Measurements from ENCODE around the gene C19orf25. TPM values are rescaled to one million over a fixed set of nuclear protein-coding genes. Genes with fewer than 3 reads are reported as not detected.

The C19orf25 gene
- total and polyA plus RNA-seq, 2 of the 13 experiments (the other 11 are each of a cell fraction or from before 2014, with no cell fraction given) = 14.2 to 32.4 TPM

DNA sequence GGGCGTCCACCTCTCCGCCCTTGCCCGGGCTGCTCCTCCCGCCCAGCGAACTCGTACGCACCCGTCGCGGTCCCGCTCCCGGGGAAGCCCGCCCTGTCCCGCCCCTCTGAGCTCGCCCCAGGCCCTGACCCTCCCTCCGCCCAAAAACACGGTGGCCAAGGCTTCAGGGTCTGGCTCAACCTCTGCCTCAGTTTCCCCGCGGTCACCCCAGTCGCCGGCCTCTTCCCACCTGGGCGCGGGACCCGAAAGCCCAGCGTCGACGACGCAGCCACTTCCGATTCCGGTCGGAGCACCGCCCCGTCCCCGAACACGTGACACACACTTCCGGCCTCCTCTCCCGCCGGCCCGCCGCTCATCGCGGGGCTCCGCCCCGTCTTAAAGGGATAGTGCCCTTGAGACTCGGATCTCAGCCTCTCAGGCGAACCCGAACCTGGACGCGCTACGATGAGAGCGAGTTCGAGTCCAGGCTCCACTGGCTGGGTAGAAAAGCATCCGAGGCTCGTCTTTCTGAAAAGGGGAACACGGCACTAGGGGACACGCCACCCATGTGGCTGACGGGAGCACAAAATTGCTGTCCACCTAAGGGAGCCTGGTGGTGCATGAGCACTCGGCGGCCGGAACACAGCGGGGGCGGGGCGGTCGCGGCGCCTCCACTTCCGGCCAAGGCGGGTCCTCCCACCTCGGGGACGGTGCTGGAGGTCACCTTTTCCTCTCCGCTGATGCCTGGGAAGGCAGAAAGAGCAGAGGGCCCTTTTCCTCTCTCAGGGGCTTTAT is at the start of gene C19orf25 (continued):
- TF ChIP-seq, protein P1, sequence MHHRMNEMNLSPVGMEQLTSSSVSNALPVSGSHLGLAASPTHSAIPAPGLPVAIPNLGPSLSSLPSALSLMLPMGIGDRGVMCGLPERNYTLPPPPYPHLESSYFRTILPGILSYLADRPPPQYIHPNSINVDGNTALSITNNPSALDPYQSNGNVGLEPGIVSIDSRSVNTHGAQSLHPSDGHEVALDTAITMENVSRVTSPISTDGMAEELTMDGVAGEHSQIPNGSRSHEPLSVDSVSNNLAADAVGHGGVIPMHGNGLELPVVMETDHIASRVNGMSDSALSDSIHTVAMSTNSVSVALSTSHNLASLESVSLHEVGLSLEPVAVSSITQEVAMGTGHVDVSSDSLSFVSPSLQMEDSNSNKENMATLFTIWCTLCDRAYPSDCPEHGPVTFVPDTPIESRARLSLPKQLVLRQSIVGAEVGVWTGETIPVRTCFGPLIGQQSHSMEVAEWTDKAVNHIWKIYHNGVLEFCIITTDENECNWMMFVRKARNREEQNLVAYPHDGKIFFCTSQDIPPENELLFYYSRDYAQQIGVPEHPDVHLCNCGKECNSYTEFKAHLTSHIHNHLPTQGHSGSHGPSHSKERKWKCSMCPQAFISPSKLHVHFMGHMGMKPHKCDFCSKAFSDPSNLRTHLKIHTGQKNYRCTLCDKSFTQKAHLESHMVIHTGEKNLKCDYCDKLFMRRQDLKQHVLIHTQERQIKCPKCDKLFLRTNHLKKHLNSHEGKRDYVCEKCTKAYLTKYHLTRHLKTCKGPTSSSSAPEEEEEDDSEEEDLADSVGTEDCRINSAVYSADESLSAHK (CRISPR knock-in tag; IDR thresholded peaks at IDR 0.05; ENCODE audit: borderline replicate concordance) = no peak
- TF ChIP-seq, protein P2, sequence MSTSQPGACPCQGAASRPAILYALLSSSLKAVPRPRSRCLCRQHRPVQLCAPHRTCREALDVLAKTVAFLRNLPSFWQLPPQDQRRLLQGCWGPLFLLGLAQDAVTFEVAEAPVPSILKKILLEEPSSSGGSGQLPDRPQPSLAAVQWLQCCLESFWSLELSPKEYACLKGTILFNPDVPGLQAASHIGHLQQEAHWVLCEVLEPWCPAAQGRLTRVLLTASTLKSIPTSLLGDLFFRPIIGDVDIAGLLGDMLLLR (CRISPR knock-in tag; IDR thresholded peaks at IDR 0.05) = 0 out of 2 replicates have a peak, but pooled peaks have one; percentile 13
- TF ChIP-seq ZNF713 (CRISPR knock-in tag; IDR thresholded peaks at IDR 0.05) (no peak; the same call in 1 of the 2 replicates), ZSCAN30 (CRISPR knock-in tag; IDR thresholded peaks at IDR 0.05) (peak; percentile 96), FOXO1 (CRISPR knock-in tag; IDR thresholded peaks at IDR 0.05) (peak; percentile 9; the same call in 1 of the 2 replicates), ZNF337 (CRISPR knock-in tag; IDR thresholded peaks at IDR 0.05; ENCODE audit: borderline replicate concordance, low read depth) (no peak), SAP130 (CRISPR knock-in tag; IDR thresholded peaks at IDR 0.05; ENCODE audit: low read depth) (peak; percentile 94), ZNF446 (CRISPR knock-in tag; IDR thresholded peaks at IDR 0.05) (no peak), ISX (CRISPR knock-in tag; conservative IDR thresholded peaks at IDR 0.05) (no peak), CEBPG (CRISPR knock-in tag; IDR thresholded peaks at IDR 0.05) (no peak)
- TF ChIP-seq, protein P3, sequence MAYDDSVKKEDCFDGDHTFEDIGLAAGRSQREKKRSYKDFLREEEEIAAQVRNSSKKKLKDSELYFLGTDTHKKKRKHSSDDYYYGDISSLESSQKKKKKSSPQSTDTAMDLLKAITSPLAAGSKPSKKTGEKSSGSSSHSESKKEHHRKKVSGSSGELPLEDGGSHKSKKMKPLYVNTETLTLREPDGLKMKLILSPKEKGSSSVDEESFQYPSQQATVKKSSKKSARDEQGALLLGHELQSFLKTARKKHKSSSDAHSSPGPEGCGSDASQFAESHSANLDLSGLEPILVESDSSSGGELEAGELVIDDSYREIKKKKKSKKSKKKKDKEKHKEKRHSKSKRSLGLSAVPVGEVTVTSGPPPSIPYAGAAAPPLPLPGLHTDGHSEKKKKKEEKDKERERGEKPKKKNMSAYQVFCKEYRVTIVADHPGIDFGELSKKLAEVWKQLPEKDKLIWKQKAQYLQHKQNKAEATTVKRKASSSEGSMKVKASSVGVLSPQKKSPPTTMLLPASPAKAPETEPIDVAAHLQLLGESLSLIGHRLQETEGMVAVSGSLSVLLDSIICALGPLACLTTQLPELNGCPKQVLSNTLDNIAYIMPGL (CRISPR knock-in tag; IDR thresholded peaks at IDR 0.05; ENCODE audit: borderline replicate concordance in 1 of 2, low read depth in 1 of 2) = peak; percentile 36 to 54; a peak in 2 of 4 replicates
- TF ChIP-seq, protein P4, sequence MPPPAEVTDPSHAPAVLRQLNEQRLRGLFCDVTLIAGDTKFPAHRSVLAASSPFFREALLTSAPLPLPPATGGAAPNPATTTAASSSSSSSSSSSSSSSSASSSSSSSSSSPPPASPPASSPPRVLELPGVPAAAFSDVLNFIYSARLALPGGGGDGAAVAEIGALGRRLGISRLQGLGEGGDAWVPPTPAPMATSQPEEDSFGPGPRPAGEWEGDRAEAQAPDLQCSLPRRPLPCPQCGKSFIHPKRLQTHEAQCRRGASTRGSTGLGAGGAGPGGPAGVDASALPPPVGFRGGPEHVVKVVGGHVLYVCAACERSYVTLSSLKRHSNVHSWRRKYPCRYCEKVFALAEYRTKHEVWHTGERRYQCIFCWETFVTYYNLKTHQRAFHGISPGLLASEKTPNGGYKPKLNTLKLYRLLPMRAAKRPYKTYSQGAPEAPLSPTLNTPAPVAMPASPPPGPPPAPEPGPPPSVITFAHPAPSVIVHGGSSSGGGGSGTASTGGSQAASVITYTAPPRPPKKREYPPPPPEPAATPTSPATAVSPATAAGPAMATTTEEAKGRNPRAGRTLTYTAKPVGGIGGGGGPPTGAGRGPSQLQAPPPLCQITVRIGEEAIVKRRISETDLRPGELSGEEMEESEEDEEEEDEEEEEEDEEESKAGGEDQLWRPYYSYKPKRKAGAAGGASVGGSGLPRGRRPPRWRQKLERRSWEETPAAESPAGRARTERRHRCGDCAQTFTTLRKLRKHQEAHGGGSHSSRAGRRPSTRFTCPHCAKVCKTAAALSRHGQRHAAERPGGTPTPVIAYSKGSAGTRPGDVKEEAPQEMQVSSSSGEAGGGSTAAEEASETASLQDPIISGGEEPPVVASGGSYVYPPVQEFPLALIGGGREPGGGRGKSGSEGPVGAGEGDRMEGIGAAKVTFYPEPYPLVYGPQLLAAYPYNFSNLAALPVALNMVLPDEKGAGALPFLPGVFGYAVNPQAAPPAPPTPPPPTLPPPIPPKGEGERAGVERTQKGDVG (CRISPR knock-in tag; IDR thresholded peaks at IDR 0.05; ENCODE audit: borderline replicate concordance) = peak; percentile 27; the same call in 1 of the 2 replicates
- TF ChIP-seq, protein P5, sequence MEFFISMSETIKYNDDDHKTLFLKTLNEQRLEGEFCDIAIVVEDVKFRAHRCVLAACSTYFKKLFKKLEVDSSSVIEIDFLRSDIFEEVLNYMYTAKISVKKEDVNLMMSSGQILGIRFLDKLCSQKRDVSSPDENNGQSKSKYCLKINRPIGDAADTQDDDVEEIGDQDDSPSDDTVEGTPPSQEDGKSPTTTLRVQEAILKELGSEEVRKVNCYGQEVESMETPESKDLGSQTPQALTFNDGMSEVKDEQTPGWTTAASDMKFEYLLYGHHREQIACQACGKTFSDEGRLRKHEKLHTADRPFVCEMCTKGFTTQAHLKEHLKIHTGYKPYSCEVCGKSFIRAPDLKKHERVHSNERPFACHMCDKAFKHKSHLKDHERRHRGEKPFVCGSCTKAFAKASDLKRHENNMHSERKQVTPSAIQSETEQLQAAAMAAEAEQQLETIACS (CRISPR knock-in tag; IDR thresholded peaks at IDR 0.05) = no peak
- TF ChIP-seq, protein P6, sequence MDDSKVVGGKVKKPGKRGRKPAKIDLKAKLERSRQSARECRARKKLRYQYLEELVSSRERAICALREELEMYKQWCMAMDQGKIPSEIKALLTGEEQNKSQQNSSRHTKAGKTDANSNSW (CRISPR knock-in tag; IDR thresholded peaks at IDR 0.05; ENCODE audit: borderline replicate concordance) = no peak
- TF ChIP-seq, protein P7, sequence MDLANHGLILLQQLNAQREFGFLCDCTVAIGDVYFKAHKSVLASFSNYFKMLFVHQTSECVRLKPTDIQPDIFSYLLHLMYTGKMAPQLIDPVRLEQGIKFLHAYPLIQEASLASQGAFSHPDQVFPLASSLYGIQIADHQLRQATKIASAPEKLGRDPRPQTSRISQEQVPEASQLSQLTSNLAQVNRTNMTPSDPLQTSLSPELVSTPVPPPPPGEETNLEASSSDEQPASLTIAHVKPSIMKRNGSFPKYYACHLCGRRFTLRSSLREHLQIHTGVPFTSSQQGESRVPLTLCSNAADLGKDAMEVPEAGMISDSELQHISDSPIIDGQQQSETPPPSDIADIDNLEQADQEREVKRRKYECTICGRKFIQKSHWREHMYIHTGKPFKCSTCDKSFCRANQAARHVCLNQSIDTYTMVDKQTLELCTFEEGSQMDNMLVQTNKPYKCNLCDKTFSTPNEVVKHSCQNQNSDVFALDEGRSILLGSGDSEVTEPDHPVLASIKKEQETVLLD (CRISPR knock-in tag; IDR thresholded peaks at IDR 0.05; ENCODE audit: low read depth) = peak; percentile 83
